KBM-7 (cell line): ENCODE results near the gene ZNF318.
"Not testable (repeated sequence)": the region's sequence is repeated elsewhere in the genome, so short reads cannot be mapped to it uniquely, and the experiment has no call there.

Experiments used
- DNase-seq: peaks from one replicate; pipeline ENCODE4 v3.0.0-alpha.2; 2015
- in situ Hi-C: fragments of 300-500 bp; cut with MboI; formaldehyde crosslinking; loops from 2 replicates; pipeline ENCODE4 v1.14.3; 2020; ENCODE audit warnings: low sequenced_read_pairs, low pct_unique_long_range_greater_than_20kb, mixed read lengths

The ZNF318 gene, protein sequence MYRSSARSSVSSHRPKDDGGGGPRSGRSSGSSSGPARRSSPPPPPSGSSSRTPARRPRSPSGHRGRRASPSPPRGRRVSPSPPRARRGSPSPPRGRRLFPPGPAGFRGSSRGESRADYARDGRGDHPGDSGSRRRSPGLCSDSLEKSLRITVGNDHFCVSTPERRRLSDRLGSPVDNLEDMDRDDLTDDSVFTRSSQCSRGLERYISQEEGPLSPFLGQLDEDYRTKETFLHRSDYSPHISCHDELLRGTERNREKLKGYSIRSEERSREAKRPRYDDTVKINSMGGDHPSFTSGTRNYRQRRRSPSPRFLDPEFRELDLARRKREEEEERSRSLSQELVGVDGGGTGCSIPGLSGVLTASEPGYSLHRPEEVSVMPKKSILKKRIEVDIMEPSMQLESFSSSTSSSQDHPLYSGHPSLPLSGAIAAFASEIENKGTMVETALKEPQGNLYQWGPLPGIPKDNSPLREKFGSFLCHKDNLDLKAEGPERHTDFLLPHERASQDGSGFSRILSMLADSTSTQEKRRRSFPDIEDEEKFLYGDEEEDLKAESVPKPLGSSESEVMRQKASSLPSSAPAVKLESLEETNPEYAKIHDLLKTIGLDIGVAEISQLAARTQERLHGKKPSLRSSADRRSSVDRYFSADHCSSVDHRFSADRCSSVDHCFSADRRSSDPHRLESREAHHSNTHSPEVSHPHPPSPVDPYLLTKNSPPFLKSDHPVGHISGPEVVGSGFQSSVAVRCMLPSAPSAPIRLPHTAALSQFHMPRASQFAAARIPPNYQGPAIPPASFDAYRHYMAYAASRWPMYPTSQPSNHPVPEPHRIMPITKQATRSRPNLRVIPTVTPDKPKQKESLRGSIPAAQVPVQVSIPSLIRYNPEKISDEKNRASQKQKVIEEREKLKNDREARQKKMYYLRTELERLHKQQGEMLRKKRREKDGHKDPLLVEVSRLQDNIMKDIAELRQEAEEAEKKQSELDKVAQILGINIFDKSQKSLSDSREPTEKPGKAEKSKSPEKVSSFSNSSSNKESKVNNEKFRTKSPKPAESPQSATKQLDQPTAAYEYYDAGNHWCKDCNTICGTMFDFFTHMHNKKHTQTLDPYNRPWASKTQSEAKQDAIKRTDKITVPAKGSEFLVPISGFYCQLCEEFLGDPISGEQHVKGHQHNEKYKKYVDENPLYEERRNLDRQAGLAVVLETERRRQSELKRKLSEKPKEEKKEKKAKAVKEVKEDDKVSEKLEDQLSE (N-terminal part only)

DNA sequence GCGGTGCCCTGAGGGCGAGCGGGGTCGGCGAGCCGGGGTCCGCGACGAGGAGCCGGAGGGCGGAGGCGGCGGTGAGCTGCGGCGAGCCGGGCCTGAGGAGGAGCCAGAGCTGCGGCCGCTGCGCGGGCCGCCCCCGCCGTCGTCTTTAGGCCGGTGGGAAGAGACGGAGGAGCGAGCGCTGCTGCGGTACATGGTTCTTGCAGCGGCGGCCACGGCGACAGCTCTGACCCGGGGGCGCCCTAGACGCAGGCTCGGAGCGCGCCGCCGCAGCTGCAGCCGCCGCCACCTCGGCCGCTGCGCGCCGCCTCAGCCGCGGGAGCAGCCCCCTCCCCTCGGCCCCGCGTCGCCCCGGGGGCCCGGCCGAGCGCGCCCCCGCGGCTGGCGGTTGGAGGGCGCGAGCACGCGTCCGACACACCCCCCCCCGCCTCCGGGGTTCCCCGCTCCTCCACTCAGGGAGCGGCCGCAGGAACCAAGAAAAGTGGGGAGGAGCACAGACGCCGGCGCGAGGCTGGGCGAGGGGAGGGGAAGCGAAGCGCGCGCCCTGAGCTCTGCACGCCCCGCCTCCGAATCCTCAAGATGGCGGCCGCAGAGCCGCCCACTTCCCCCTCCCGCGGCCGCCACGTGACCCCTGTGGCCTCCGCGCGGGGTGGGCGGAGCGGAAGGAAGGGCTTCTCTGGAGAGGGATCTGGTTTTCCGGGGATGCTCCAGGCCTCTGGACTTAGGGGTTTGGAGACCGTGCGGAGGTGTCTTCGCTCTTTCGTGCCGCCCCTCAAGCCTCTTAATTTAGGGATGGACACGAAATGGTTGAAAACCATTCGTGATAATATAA lies at the start of gene ZNF318:
ZNF318 (minus strand) TSS at position 474 of the 829 bp plus-strand sequence; CDS start at position 192, 282 bp downstream.
- in situ Hi-C loops, result no loop called here
- DNase-seq, result peak; percentile 99

DNA sequence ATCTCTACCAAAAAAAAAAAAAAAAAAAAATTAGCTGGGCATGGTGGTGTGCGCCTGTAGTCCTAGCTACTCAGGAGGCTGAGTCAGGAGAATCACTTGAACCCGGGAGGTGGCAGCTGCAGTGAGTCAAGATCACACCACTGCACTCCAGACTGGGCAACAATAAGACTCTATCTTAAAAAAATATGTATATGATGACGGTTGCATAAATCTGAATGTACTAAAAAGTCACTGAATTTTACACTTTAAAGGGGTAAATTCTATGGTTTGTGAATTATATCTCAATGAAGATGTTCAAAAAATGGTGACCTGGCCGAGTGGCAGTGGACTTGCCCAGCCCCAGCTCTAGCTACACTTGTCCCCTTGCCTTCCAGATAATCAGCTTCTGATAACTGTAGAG lies 47.5 kb upstream of the ZNF318 start:
- in situ Hi-C loops, result no loop called here
- no peak for DNase-seq

DNA sequence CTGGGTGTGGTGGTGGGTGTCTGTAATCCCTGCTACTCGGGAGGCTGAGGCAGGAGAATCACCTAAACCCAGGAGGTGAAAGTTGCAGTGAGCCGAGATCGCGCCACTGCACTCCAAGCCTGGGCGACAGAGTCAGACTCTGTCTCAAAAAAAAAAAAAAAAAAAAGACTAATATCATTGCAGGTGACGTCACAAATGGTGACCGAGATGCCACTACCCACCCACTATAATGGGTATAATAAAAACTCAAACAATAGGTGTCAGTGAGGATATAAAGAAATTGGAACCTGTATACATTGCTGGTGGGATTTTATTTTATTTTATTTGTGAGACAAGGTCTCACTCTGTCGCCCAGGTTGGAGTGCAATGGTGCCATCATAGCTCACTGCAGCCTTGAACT lies 45.8 kb upstream of the ZNF318 start:
- DNase-seq, in situ Hi-C loops: not testable (repeated sequence)

DNA sequence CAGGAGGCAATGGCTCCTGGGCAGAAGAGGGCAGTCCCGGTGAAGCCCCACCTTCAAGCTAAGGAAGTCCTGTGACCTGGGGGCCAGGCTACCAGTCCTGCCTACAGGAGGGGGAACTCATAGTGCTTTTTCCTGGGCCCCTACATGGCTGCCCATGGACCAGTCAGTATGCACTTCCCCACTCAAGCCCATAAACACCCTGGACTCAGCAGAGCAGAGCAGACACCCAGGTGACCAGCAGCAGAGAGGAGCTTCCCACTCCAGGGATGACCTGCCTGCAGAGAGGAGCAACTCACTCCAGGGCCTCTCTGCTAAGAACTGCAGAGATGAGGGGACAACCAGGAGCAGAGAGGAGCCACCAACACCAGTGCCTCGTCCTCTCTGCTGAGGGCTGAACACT lies 43.6 kb upstream of the ZNF318 start:
- in situ Hi-C loops, result no loop called here
- DNase-seq, result no peak

DNA sequence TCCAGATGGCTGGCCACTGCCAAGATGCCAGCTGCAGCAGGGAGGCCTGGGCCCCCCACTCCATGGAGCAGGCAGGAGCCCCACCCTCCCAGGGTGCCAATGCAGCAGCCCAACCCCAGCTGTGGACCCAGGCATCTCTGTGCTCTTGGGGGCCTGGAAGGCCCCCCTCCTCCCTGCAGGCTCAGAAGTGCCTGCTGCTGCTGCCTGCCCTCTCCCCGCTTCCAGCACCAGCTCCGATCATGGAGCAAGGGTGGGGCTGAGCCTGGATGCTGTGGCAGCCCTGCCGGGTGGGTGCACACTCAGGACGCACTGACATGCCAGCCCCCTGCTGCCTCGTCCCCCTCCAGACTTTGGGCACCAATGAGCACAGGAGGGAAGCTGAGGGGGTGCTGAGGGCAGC lies 43.1 kb upstream of the ZNF318 start:
- in situ Hi-C loops, result no loop called here
- DNase-seq, result no peak

DNA sequence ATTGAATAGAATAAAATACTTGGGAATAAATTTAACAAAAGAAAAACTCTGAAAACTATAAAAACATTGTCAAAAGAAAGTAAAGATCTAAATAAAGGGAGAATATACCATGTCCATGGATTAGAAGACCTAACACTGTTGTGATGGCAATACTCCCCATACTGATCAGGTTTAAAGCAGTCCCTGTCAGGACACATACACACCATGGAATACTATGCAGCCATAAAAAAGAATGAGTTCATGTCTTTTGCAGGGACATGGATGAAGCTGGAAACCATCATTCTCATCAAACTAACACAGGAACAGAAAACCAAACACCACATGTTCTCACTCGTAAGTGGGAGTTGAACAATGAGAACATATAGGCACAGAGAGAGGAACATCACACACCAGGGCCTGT lies 41.3 kb upstream of the ZNF318 start:
- in situ Hi-C loops, DNase-seq: not testable (repeated sequence)

DNA sequence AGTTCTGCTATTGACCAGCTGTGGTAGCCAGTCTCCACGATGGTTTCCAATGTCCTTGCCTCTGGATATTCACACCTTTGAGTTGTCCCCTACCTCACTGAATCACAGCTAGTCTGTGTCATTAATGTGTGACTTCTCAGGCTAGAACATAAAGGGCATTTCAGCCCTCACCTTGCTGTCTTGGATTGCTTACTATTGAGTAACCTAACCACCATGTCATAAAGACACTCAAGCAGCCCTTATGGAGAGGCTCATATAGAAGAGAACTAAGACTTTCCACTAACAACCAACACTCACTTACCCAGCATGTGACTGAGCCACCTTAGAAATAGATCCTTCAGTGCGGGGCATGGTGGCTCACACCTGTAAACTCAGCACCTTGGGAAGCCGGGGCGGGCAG lies 38.8 kb upstream of the ZNF318 start:
- DNase-seq, result no peak
- in situ Hi-C loops, result no loop called here

DNA sequence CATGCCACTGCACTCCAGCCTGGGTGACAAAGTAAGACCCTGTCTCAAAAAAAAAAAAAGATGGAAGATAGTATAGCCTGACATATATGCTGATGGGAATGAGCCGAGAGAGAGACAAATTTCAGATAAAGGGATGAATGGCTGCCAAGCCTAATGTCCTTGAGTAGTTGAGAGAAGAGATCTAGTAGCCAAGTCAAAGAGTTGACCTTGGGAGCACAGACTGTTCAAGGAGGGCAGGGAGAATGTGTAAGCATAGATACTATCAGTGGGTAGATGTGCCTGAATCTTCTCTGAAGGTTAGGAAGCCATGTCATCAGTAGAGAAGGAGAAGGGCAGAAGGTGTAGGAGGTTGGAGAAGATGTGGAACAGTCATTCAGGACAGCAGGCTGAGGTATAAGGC lies 37.8 kb upstream of the ZNF318 start:
- no peak for DNase-seq
- in situ Hi-C loops, result no loop called here

DNA sequence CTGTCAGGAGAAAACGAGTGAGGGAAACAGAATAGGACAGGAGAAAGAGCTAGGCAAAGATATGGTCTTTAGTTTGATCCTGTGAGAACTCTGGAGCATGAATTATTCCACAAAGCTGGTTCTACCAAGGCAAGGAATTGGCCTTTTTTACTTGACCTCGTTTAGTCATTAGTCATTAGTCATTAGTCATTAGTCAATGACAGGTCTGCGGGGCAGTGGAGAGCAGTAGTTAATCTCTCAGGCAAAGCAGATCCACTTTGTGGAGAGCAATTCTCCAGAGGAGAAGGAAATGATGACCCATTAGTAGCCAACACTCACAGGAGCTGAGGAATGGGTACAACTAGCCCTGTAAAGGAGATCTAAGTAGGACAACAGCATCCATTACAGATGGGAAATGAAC lies 35.9 kb upstream of the ZNF318 start:
- DNase-seq, result no peak
- in situ Hi-C loops, result no loop called here

DNA sequence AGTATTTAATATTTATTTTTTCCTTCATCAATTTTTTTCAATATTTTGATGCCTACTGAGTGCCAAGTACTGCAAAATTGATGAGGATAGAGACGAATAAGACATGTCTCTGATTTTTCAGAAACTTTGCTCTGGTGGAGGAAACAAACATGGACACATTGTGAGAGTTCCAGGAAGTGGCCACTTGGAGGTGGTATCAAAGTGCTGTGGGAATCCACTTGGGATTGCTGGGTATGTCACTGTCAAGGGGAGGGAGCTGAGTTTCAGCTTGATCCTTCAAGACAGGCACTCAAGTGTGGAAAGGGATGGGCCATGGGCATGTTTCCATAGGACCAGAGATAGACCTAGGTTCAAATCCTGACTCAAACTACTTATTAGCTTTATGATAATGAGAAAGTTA lies 33.4 kb upstream of the ZNF318 start:
- in situ Hi-C loops, result no loop called here
- DNase-seq, result no peak

DNA sequence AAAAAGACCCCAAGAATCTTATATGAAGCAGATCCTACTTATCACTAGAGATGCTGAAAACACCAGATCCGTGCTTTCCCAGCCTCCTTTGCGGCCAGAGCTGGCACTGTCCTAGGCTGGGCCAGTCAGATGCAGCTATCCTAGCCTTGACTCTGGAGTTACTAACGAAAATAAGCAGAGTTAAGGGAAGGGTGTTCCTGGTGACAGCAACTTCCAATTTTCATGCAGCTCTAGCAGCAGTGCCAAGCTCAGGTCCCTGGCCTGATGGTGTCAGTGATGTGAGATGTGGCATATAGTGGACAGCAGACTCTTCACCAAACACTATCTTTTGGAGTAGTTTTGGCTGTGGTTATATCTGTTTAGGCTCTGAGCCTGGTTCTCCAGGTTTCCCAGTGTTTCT lies 32.3 kb upstream of the ZNF318 start:
- in situ Hi-C loops, result no loop called here
- no peak for DNase-seq

DNA sequence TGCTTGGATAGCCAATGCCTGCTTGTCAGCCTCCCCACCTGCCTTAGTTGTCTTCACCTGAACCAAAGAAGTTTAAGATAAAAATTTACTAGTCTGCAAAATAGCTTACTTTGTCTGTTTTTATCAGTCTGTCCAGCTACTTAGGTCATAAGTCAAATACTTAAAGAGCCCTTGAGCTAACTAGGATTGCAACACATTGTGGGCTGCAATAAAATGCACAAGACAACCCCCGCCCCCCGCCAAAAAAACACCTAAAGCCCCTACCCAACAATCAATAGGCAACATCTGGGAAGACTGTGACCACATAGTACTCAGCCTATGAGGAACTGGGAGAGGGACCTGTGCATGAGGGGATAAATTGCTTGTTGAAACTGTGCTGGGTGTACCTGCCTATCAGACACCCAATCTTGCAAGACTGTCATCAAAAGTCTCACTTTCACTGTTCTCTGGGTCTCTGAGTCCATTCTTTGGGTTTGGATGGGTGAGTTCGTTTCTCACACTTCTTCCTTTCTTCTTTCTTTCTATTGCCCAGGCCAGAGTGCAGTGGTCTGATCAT lies 30.6 kb upstream of the ZNF318 start:
- no peak for DNase-seq
- in situ Hi-C loops, result no loop called here

DNA sequence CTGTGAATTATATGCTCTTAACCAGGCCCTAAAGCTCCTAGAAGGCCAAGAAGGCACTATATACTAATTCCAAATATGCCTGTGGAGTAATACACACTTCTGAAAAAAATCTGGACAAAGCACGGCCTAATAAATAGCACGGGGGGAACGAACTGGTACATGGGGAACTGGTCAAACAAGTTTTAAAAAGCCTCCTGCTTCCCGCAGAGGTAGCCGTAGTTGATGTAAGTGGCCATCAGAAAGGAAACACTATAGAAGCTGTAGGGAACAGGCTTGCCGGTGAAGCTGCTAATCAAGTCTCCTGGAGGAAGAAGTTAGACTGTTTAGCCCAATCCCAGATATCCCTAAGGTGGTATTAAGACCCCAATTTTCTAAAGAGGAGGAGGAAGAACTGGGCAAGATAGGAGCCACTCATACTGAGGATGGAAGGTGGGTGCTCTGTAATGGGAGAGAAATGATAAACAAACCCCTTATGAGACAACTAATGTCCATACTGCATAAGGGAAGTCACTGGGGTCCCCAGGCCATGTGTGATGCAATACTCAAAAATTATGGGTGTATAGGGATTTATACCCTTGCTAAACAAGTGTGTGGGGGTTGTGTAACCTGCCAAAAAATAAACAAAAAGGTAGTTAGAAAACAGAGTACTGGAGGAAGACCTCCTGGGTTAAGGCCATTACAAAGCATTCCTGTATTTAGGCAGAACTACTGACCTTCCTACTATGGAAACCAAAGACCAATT lies 27.1 kb upstream of the ZNF318 start:
- in situ Hi-C loops, result no loop called here

DNA sequence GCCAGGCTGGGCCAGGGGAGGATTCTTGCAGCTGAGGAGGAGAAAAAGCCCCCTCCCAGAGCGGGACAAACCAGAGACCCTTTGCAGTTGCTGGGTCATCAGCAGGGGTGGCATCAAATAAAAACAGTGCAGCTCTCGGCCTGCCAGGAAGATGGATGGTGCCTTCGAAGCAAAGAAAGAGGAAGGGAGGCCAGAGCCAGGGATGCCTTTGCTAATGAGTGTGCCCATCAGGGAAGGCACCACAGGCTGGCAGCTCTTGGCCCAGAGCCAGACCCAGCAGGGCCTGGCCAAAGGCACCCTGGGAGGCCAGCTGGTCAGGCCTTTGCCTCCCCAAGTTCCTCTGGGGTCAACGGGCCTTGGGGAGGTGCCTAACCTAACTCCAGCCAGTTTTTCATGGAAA lies 26.3 kb upstream of the ZNF318 start:
- DNase-seq, result no peak

More for the DNA sequence above, 27.1 kb upstream of the ZNF318 start:
- no peak for DNase-seq

DNA sequence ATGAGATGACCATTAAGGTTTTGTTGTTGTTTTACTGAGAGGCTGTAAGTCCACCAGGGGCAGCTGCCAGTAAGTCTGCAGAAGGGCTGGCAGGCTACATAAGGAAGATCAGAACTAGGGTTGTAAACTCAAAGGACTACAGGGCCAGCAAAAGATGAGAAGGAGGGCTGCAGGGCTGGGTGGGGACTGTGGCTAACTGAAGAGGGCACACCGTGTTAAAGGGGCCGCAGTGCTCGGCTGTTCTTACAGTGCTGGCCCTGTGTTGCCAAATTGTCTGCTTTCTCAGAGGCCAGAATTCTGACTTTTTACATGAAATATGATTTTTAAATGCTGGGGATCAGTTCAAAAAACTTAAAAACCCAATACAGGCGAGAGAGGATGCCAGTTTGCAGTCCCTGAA lies 25.5 kb upstream of the ZNF318 start:
- in situ Hi-C loops, result no loop called here
- DNase-seq, result no peak

More for the DNA sequence above, 26.3 kb upstream of the ZNF318 start:
- in situ Hi-C loops, result no loop called here

DNA sequence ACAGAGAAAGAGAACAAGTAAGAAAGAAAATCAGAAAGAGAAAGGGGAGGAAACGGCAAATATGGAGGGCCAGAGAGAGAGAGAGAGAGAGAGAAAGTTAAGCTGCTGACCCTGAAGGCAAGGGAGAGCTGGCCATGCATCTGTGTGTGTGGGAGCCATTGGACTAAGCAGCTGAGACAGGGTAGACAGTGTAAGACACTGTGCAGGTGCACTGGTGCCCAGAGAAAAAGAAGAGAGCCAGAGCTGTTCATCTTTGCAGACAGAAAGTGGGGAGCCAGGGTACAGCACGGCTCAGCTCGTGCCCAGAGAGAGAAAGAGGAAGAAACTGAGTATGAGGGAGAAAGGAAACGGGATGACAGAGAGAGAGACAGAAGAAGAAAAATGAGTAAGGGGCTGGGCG lies 24.2 kb upstream of the ZNF318 start:
- in situ Hi-C loops, result no loop called here
- peak; percentile 35 for DNase-seq

DNA sequence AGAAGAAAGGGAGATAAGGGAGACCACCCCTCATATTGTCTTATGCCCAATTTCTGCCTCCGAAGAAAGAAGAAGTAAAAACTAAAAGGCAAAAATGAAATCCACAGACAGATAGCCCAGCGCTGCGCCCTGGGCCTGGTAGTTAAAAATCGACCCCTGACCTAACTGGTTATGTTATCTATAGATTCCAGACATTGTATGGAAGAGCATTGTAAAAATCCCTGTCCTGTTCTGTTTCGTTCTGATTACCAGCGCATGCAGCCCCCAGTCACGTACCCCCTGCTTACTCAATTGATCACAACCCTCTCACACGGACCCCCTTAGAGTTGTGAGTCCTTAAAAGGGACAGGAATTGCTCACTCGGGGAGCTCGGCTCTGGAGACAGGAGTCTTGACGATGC lies 23.7 kb upstream of the ZNF318 start:
- in situ Hi-C loops, result not testable (repeated sequence)

More for the DNA sequence above, 23.7 kb upstream of the ZNF318 start:
- not testable (repeated sequence) for DNase-seq
